Gastrocnemius medialis (tissue), 4 donors: ENCODE measurements around the gene DAPK1. TPM values are rescaled to one million over a fixed set of nuclear protein-coding genes. Genes with fewer than 3 reads are reported as not detected.

Experiments
- ATAC-seq, 2 donors: fragments of 150-250 bp; one replicate each; pipeline ENCODE4 v1.9.1; 2016
- DNase-seq, 2 donors: peaks; one replicate each; pipeline ENCODE4 v3.0.0-alpha.2; 2019
- H3K27ac ChIP-seq, 4 donors: fragments of 200-600 bp; sonication (generic); 1 replicate in 1 of 4; 2 replicates in 3 of 4; pipeline ENCODE4 v1.5.1; 2016 to 2018; ENCODE audit warnings: mild to moderate bottlenecking in 2 of 4, moderate library complexity in 1 of 4
- H3K27me3 ChIP-seq, 3 donors: fragments of 200-600 bp; sonication (generic) in 2 of 3; 1 replicate in 1 of 3; 2 replicates in 2 of 3; pipeline versions ENCODE4 v1.5.1 to v1.6.0; 2016 to 2019; ENCODE audit warnings: mild to moderate bottlenecking in 1 of 3, moderate library complexity in 1 of 3
- H3K36me3 ChIP-seq, 2 donors: fragments of 200-600 bp; sonication (generic) in 1 of 2; one replicate each; pipeline ENCODE4 v1.5.1; 2017 to 2018
- H3K4me1 ChIP-seq, 2 donors: fragments of 200-600 bp; sonication (generic) in 1 of 2; one replicate each; pipeline ENCODE4 v1.5.1; 2016 to 2017; ENCODE audit warnings: mild to moderate bottlenecking in 2 of 2
- H3K4me3 ChIP-seq, 4 donors: fragments of 200-600 bp; sonication (generic) in 3 of 4; 1 replicate in 1 of 4; 2 replicates in 3 of 4; pipeline ENCODE4 v1.5.1; 2016 to 2019; ENCODE audit warnings: mild to moderate bottlenecking in 2 of 4
- H3K9me3 ChIP-seq, 3 donors: fragments of 200-600 bp; sonication (generic) in 2 of 3; 1 replicate in 1 of 3; 2 replicates in 2 of 3; pipeline ENCODE4 v1.5.1; 2016 to 2019
- CTCF ChIP-seq, 5 experiments: fragments of 450-650 bp in 3 of 5; fragments of 200-600 bp in 2 of 5; sonication (generic) in 2 of 5; IDR thresholded peaks in 4 of 5; conservative IDR thresholded peaks in 1 of 5; 1 replicate in 4 of 5; 2 replicates in 1 of 5; pipeline ENCODE4 v1.5.1; 2016 to 2019; ENCODE audit warnings: antibody characterized with exemption in 5 of 5, mild to moderate bottlenecking in 3 of 5, moderate library complexity in 3 of 5
- POLR2A ChIP-seq, 2 donors: fragments of 450-650 bp; IDR thresholded peaks; one replicate each; pipeline ENCODE4 v1.6.1; 2017; ENCODE audit warnings: antibody characterized with exemption in 2 of 2, mild to moderate bottlenecking in 2 of 2, moderate library complexity in 2 of 2
- in situ Hi-C, 4 donors: fragments of 200-750 bp; cut with MboI; loops; one replicate each; pipeline versions ENCODE4 v1.15.0 to v1.8.0; 2017; ENCODE audit warnings: low sequenced_read_pairs in 4 of 4
- intact Hi-C: fragments of 100-400 bp; cut with DNase I; formaldehyde crosslinking; loops from one replicate; pipeline ENCODE4 v1.15.1; 2023; ENCODE audit warnings: low total_unique reads
- total RNA-seq, 4 donors: library from RNA; depleted of rRNA; stranded (reverse); fragments of >200 nt; gene quantifications; one replicate each; pipeline versions ENCODE4 v1.1.0 to v1.2.3, GENCODE V29; 2016

Gene DAPK1
- total RNA-seq, 4 donors from 2014 or later: 1.2 to 4.3 (median 2.7) TPM

GRCh38 chr9:87674565-87675299, 177.1 kb downstream of the DAPK1 start:
- DNase-seq (no peak), ATAC-seq (no peak)
- H3K36me3 ChIP-seq: no peaks in the 10 kb centered on the region
- in situ Hi-C loops (loop anchor here in 3 of 4 donors (5.0 to 25.0 kb wide), 3 partner anchors 138 to 1262 kb away; no protein-coding TSS in a partner anchor), intact Hi-C loops (loop anchor here (5.0 kb wide), 1 partner anchor 903 kb away; no protein-coding TSS in a partner anchor)
- H3K9me3 ChIP-seq: no peaks in the 10 kb centered on the region
- no peaks in the 10 kb centered on the region for H3K27me3 ChIP-seq
- no peaks in the 10 kb centered on the region for H3K4me1 ChIP-seq
- H3K4me3 ChIP-seq: no peak overlapping the region
- TF ChIP-seq POLR2A (IDR thresholded peaks at IDR 0.05) (no peak), CTCF (IDR thresholded peaks at IDR 0.05 in 4 of 5, conservative IDR thresholded peaks at IDR 0.05 in 1 of 5) (no peak)
- H3K27ac ChIP-seq: no peak overlapping the region

GRCh38 chr9:87675906-87676515, 178.3 kb downstream of the DAPK1 start:
- ATAC-seq (no peak), DNase-seq (no peak)
- H3K36me3 ChIP-seq: no peaks in the 10 kb centered on the region
- intact Hi-C loops: loop anchor here (5.0 kb wide), 1 partner anchor 901 kb away; no protein-coding TSS in a partner anchor
- in situ Hi-C loops: loop anchor here in 2 of 4 donors (5.0 to 10.0 kb wide), 2 partner anchors 136 to 139 kb away; no protein-coding TSS in a partner anchor
- H3K27ac ChIP-seq: no peak overlapping the region
- no peak for TF ChIP-seq POLR2A (IDR thresholded peaks at IDR 0.05)
- TF ChIP-seq CTCF (IDR thresholded peaks at IDR 0.05 in 4 of 5, conservative IDR thresholded peaks at IDR 0.05 in 1 of 5): no peak
- no peak overlapping the region for H3K4me3 ChIP-seq
- no peaks in the 10 kb centered on the region for H3K4me1 ChIP-seq
- H3K27me3 ChIP-seq: no peaks in the 10 kb centered on the region
- no peaks in the 10 kb centered on the region for H3K9me3 ChIP-seq

DNA sequence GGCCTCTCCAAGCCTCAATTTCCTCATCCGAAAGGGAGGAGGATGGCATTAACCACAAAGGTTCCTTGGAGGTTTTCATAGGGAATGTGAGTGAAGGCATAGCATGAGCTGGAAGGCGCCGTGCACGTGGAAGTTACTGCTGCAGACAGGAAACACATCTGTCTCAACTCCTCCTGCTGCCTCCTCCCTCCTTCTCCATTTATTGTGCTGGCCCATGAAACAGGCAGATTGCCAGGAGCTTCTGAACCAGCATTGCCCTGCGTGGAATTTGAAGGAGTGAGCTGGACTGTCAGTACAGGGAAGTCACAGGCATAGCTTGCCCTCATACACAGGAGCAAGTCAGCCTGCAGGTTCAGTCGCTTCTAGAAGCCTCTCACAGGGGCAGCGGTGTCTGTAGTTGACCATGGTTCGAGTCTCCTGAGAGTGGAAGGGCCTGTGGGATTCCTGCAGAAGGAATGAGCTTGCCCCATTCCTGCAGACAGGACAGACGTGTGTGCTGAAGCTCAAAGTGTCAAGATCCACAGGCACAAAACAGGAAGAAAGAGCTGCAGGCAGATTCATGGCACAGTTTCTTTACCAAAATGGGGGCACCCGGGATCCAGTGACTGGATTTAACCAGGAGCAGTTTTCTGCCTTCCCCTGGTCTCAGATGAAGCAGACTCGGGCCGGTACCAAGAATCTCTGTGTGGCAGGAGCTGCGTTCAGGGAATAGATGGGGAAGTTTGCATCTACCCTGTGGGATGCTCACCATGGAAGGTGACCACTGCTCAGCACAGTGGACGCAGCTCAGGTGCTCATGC, 179.5 kb downstream of the DAPK1 start:
- no peaks in the 10 kb centered on the region for H3K4me1 ChIP-seq
- in situ Hi-C loops (loop anchor here in 2 of 4 donors (5.0 to 10.0 kb wide), 2 partner anchors 135 to 138 kb away; no protein-coding TSS in a partner anchor), intact Hi-C loops (loop anchor here (5.0 kb wide), 1 partner anchor 900 kb away; no protein-coding TSS in a partner anchor)
- no peaks in the 10 kb centered on the region for H3K36me3 ChIP-seq
- peak in 1 of 2 donors; percentile 33 for ATAC-seq
- H3K27ac ChIP-seq: no peak overlapping the region
- TF ChIP-seq POLR2A (IDR thresholded peaks at IDR 0.05): no peak
- no peak for TF ChIP-seq CTCF (IDR thresholded peaks at IDR 0.05 in 4 of 5, conservative IDR thresholded peaks at IDR 0.05 in 1 of 5)
- no peaks in the 10 kb centered on the region for H3K27me3 ChIP-seq
- peak in 1 of 2 donors; percentile 46 for DNase-seq
- no peaks in the 10 kb centered on the region for H3K9me3 ChIP-seq
- no peak overlapping the region for H3K4me3 ChIP-seq

DNA sequence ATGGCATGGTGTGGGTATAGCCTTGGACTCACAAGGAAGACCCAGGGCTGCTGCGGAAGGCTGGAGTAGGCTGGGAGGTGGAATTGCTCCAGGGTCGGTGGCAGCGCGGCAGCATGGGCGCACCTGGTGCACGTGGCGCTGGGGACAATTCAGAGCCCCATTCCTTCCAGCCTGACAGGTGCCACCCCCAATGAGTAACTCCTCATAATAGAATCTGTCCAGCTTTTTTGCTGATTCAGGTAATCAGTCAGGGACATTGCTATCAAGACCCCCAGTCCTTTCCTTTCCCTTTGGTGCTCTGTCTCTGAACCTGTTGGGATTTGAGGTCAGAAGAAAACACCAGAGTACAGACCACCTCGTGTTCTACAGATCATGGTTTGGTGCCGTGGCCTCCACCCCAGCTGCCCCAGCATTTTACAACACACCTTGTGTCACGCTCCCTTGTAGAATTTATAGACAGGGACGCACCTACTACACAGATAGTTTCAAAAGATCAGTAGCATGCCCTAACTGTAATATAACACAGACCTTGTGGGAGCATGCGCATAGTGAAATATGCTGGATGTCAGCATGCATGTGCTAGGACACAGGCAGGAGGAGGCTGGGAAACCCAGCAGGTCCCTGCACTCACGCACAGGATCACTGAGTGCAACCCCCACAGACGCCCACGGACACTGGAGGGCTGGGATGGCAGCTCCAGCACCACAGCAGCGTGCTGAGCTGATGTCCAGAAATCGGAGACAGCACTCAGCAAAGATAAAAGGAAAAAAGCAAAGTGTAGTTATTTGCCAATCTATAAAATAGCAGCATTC, 180.3 kb downstream of the DAPK1 start:
- Histone ChIP-seq H3K27ac (no peak overlapping the region), H3K27me3 (no peaks in the 10 kb centered on the region), H3K4me1 (no peaks in the 10 kb centered on the region), H3K36me3 (no peaks in the 10 kb centered on the region), H3K4me3 (no peak overlapping the region), H3K9me3 (no peaks in the 10 kb centered on the region)
- in situ Hi-C loops (loop anchor here in 2 of 4 donors (5.0 to 10.0 kb wide), 2 partner anchors 134 to 137 kb away; no protein-coding TSS in a partner anchor), intact Hi-C loops (loop anchor here (2.0 to 5.0 kb wide), 2 partner anchors 135 to 899 kb away; no protein-coding TSS in a partner anchor)
- DNase-seq: no peak
- TF ChIP-seq POLR2A (IDR thresholded peaks at IDR 0.05) (no peak), CTCF (IDR thresholded peaks at IDR 0.05 in 4 of 5, conservative IDR thresholded peaks at IDR 0.05 in 1 of 5) (no peak)
- no peak for ATAC-seq
